Left lung (tissue), 10 donors: ENCODE measurements around the gene RLF. TPM values are rescaled to one million over a fixed set of nuclear protein-coding genes. Genes with fewer than 3 reads are reported as not detected.

Experiments used
- ATAC-seq: fragments of 200-7000 bp; cut with Tn5 transposase; one replicate; pipeline ENCODE4 v1.9.1; 2020; ENCODE audit warnings: moderate library complexity
- DNase-seq, 4 donors: peaks; one replicate each; pipeline ENCODE4 v3.0.0-alpha.2; 2013 to 2020
- H3K27ac ChIP-seq, 2 donors: fragments of 200-600 bp; sonication (generic) in 1 of 2; one replicate each; pipeline versions ENCODE4 v1.5.0 to v1.8.0; 2020 to 2021
- H3K27me3 ChIP-seq, 2 donors: fragments of 200-600 bp; sonication (generic) in 1 of 2; one replicate each; pipeline versions ENCODE4 v1.5.0 to v1.8.0; 2020 to 2021
- H3K36me3 ChIP-seq, 2 donors: fragments of 200-600 bp; sonication (generic) in 1 of 2; one replicate each; pipeline versions ENCODE4 v1.5.0 to v1.8.0; 2020 to 2021
- H3K4me1 ChIP-seq, 2 donors: fragments of 200-600 bp; one replicate each; pipeline ENCODE4 v1.8.0; 2021
- H3K4me3 ChIP-seq, 2 donors: fragments of 200-600 bp; sonication (generic) in 1 of 2; one replicate each; pipeline versions ENCODE4 v1.5.0 to v1.8.0; 2020 to 2021; ENCODE audit warnings: mild to moderate bottlenecking in 1 of 2
- H3K9me3 ChIP-seq, 2 donors: fragments of 200-600 bp; sonication (generic) in 1 of 2; one replicate each; pipeline versions ENCODE4 v1.5.0 to v1.8.0; 2020 to 2021
- CTCF ChIP-seq, 2 donors: fragments of 200-600 bp; sonication (generic) in 1 of 2; IDR thresholded peaks; one replicate each; pipeline versions ENCODE4 v1.5.0 to v1.8.0; 2021; ENCODE audit warnings: antibody characterized with exemption in 2 of 2
- intact Hi-C, 2 donors: fragments of 100-400 bp; cut with DNase I; formaldehyde crosslinking; loops; one replicate each; pipeline versions ENCODE4 v1.11.2 to v1.14.2; 2022
- polyA plus RNA-seq, 6 donors: library from polyadenylated mRNA; unstranded; fragments of 120-200 nt; gene quantifications; one replicate each; pipeline ENCODE4 v1.2.1, GENCODE V29; 2013; ENCODE audit not compliant: insufficient read length in 6 of 6
- total RNA-seq, 2 donors: library from RNA; stranded (reverse); fragmentation: NEBNext Ultra II Directional; extraction: Animal tissue kit (Norgen Biotek cat#: 25700); gene quantifications; one replicate each; pipeline ENCODE4 v1.2.1, GENCODE V29; 2021
- donor health status: DM: no; HTN: yes; CAD: no.
- donor health status: DM: no; HTN: no; CAD: no.

RLF gene
- total and polyA plus RNA-seq, 8 donors: 11.2 to 34.4 (median 24.6) TPM

DNA sequence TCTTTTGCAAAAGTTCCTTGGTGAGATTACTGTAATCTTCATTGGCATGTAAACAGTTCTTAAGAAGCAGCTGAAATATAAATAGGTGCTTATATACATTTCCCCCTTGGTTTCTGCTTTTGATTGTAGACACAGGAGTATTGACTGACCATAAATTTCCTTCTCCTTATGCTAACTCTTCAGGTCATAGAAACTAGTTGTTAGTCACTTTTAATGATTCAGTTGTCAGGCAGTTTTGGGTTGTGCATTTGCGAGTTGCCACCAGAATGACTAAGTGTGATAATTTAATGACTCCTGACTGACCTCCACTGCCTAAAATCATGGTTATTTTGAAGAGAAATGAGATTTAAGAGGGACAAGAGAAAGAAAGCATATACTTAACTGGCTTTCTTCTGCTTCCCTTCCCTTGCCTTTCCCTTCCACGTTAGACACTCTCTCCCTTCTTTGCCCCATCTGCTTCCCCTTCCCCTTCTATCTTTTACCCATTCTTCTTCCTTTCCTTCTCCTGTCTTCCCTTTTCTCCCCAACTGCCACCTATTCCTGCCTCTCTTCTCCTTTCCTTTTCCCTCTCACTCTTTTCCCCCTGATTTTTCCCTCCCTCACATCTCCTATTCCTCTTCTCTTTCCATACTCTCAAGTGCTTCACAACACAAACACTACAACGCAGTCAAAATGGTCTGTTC is 109.1 kb downstream of the RLF start:
- Histone ChIP-seq H3K9me3 (no peaks in the 10 kb centered on the region), H3K27ac (no peak overlapping the region), H3K4me1 (no peaks in the 10 kb centered on the region), H3K36me3 (peaks cover 0 to 86% of the 10 kb centered on the region in 2 donors), H3K27me3 (no peaks in the 10 kb centered on the region), H3K4me3 (no peak overlapping the region)
- intact Hi-C loops: no loop called here
- DNase-seq (no peak), ATAC-seq (no peak)
- no peak for TF ChIP-seq CTCF (IDR thresholded peaks at IDR 0.05)

- intact Hi-C loops: no loop called here
- no peak for TF ChIP-seq CTCF (IDR thresholded peaks at IDR 0.05)
- Histone ChIP-seq H3K9me3 (no peaks in the 10 kb centered on the region), H3K27ac (no peak overlapping the region), H3K4me3 (no peak overlapping the region), H3K4me1 (no peaks in the 10 kb centered on the region), H3K27me3 (no peaks in the 10 kb centered on the region), H3K36me3 (peaks cover 0 to 89% of the 10 kb centered on the region in 2 donors)
- DNase-seq: no peak
- no peak for ATAC-seq
Measured at GRCh38 chr1:40272653-40273213, 111.5 kb downstream of the RLF start.

- Histone ChIP-seq H3K27me3 (no peaks in the 10 kb centered on the region), H3K36me3 (peaks cover 0 to 83% of the 10 kb centered on the region in 2 donors), H3K4me3 (no peak overlapping the region), H3K27ac (no peak overlapping the region), H3K9me3 (no peaks in the 10 kb centered on the region), H3K4me1 (no peaks in the 10 kb centered on the region)
- TF ChIP-seq CTCF (IDR thresholded peaks at IDR 0.05): no peak
- intact Hi-C loops: no loop called here
- ATAC-seq: no peak
- no peak for DNase-seq
Measured at GRCh38 chr1:40273547-40274166, 112.5 kb downstream of the RLF start.

- ATAC-seq: no peak
- Histone ChIP-seq H3K27ac (no peak overlapping the region), H3K36me3 (peaks cover 0 to 78% of the 10 kb centered on the region in 2 donors), H3K27me3 (no peaks in the 10 kb centered on the region), H3K4me1 (no peaks in the 10 kb centered on the region), H3K9me3 (no peaks in the 10 kb centered on the region), H3K4me3 (no peak overlapping the region)
- no peak for TF ChIP-seq CTCF (IDR thresholded peaks at IDR 0.05)
- intact Hi-C loops: no loop called here
- DNase-seq: no peak
Measured at GRCh38 chr1:40274331-40274730, 113.1 kb downstream of the RLF start.

DNA sequence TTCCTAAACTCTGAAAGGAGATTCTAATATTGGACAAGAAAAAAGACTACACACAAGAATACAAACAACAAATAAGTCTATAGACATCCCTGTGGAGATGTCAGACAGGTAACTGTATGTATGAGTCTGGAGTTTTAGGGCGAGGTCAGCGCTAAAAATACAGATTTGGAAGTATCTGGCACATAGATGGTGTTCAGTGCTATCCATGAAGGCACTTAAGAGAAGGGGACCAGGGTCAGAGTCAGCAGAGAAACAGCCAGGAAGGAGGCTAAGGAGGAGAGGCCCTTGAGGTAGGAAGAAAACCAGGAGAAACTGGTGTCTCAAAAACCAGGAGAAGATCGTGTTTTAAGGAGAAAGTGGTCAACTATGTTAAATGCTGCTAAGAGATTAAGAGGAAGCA is 114.9 kb downstream of the RLF start:
- DNase-seq (no peak), ATAC-seq (no peak)
- TF ChIP-seq CTCF (IDR thresholded peaks at IDR 0.05): no peak
- intact Hi-C loops: no loop called here
- peaks cover 0 to 76% of the 10 kb centered on the region in 2 donors for H3K36me3 ChIP-seq
- no peak overlapping the region for H3K4me3 ChIP-seq
- H3K27me3 ChIP-seq: no peaks in the 10 kb centered on the region
- no peak overlapping the region for H3K27ac ChIP-seq
- H3K9me3 ChIP-seq: no peaks in the 10 kb centered on the region
- H3K4me1 ChIP-seq: no peaks in the 10 kb centered on the region
